PC-9 (cell line): ENCODE data around the gene HIF1AN. TPM values are rescaled to one million over a fixed set of nuclear protein-coding genes. Genes with fewer than 3 reads are reported as not detected.

Experiments used
- BruUV-seq: library from RNA; stranded (reverse); fragments of 400-500 nt; replicated peaks from 2 replicates; lab custom pipeline; 2021; lab: Mats Ljungman, UMichigan
- CTCF ChIA-PET: fragments of 300-600 bp; sonication (Branson Sonifier 250); formaldehyde crosslinking; loops from one replicate; lab custom pipeline; 2022; ENCODE audit warnings: antibody characterized with exemption; lab: Charles Lee
- POLR2A ChIA-PET: fragments of 300-600 bp; sonication (Branson Sonifier 250); formaldehyde crosslinking; loops from one replicate; lab custom pipeline; 2022; ENCODE audit warnings: antibody characterized with exemption; ENCODE audit not compliant: unreplicated experiment; lab: Charles Lee
- DNase-seq, 2 experiments: peaks; one replicate each; pipeline versions ENCODE4 v3.0.0 to v3.0.0-alpha.2; 2015 to 2022; ENCODE audit warnings: mixed read lengths in 1 of 2
- H2AFZ ChIP-seq: fragments of 200-600 bp; sonication (generic); 2 replicates; pipeline ENCODE4 v1.8.1; 2017; ENCODE audit warnings: antibody characterized with exemption
- H3F3A ChIP-seq: fragments of 200-600 bp; sonication (generic); 2 replicates; pipeline ENCODE4 v1.8.1; 2017; ENCODE audit warnings: antibody characterized with exemption, mild to moderate bottlenecking, low read depth; ENCODE audit not compliant: insufficient read depth
- H3K27ac ChIP-seq: fragments of 200-600 bp; sonication (generic); 2 replicates; pipeline ENCODE4 v1.6.1; 2016; ENCODE audit warnings: mixed run types
- H3K27me3 ChIP-seq: fragments of 200-600 bp; sonication (generic); 2 replicates; pipeline ENCODE4 v1.6.1; 2016; ENCODE audit warnings: low read depth, mixed run types; ENCODE audit not compliant: insufficient read depth
- H3K36me3 ChIP-seq: fragments of 200-600 bp; sonication (generic); 2 replicates; pipeline ENCODE4 v1.6.1; 2016; ENCODE audit warnings: low read depth, mixed run types
- H3K4me1 ChIP-seq: fragments of 200-600 bp; sonication (generic); replicated peaks from 2 replicates; pipeline ENCODE4 v1.6.1; 2016; ENCODE audit warnings: mixed run types; ENCODE audit not compliant: insufficient read depth
- H3K4me2 ChIP-seq: fragments of 200-600 bp; sonication (generic); 2 replicates; pipeline ENCODE4 v1.6.1; 2017; ENCODE audit warnings: mixed run types
- H3K4me3 ChIP-seq: fragments of 200-600 bp; sonication (generic); 2 replicates; pipeline ENCODE4 v1.6.1; 2016; ENCODE audit warnings: mixed run types
- H3K79me2 ChIP-seq: fragments of 200-600 bp; sonication (generic); 2 replicates; pipeline ENCODE4 v1.6.1; 2017; ENCODE audit warnings: low read depth, mixed run types
- H3K9me2 ChIP-seq: fragments of 200-600 bp; sonication (generic); 2 replicates; pipeline ENCODE4 v1.8.1; 2017; ENCODE audit warnings: mild to moderate bottlenecking; ENCODE audit not compliant: insufficient read depth
- H3K9me3 ChIP-seq: fragments of 200-600 bp; sonication (generic); 2 replicates; pipeline ENCODE4 v1.8.1; 2016; ENCODE audit warnings: low read depth; ENCODE audit not compliant: insufficient read depth
- H4K20me1 ChIP-seq: fragments of 200-600 bp; sonication (generic); 2 replicates; pipeline ENCODE4 v1.8.1; 2017; ENCODE audit not compliant: insufficient read depth
- CTCF ChIP-seq: fragments of 200-600 bp; sonication (generic); conservative IDR thresholded peaks from 2 replicates; pipeline ENCODE4 v1.6.1; 2017; ENCODE audit warnings: mixed run types, antibody characterized with exemption, mild to moderate bottlenecking, moderate library complexity
- EZH2 ChIP-seq: fragments of 200-600 bp; sonication (generic); IDR thresholded peaks from 2 replicates; pipeline ENCODE4 v1.8.0; 2017; ENCODE audit warnings: antibody characterized with exemption, low read depth
- intact Hi-C: fragments of 100-400 bp; cut with micrococcal nuclease; formaldehyde crosslinking; loops from one replicate; pipeline ENCODE4 v1.10.0; 2022; ENCODE audit not compliant: unreplicated experiment
- total RNA-seq: library from RNA; stranded (reverse); gene quantifications from 2 replicates; pipeline ENCODE4 v1.2.3, GENCODE V29; 2021

The HIF1AN gene
- total RNA-seq, 1 experiment from 2014 or later, result 42.0 TPM

DNA sequence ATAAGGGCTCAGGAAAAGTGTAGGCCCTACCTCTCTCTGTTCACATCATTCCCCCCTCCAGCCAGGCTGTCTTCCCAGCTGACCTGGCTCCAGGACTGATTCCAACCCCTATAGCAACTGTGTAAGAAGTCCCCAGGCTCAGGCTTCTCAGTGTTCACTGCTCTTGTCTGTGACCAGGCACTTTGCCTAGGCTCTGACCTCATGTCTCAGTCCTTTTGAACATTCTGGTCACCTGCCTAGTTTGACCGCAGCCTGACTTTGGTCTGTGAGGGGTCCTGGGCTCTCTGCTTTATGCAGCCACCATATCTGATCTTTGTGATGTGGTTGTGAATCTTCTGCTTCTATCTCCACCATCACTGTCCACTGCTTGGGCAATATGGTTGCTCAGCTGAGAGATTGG is 24.5 kb downstream of the HIF1AN start:
- H2AFZ ChIP-seq, result no peak overlapping the region

GRCh38 chr10:100561005-100561404 is 25.3 kb downstream of the HIF1AN start:
- Histone ChIP-seq H2AFZ (no peak overlapping the region), H3F3A (no peaks in the 10 kb centered on the region), H3K79me2 (no peaks in the 10 kb centered on the region), H3K9me2 (no peaks in the 10 kb centered on the region), H3K4me1 (no peaks in the 10 kb centered on the region), H3K4me3 (no peak overlapping the region), H3K4me2 (no peak overlapping the region), H3K27me3 (peaks cover 10% of the 10 kb centered on the region; the same call in 1 of the 2 replicates), H4K20me1 (no peaks in the 10 kb centered on the region), H3K36me3 (no peaks in the 10 kb centered on the region), H3K27ac (no peak overlapping the region), H3K9me3 (no peaks in the 10 kb centered on the region)
- BruUV-seq, result no TSS peak
- TF ChIP-seq CTCF (no peak), EZH2 (no peak)
- ChIA-PET POLR2A (no interaction called here), CTCF (no interaction called here)
- intact Hi-C loops, result loop anchor here (5.0 kb wide), 2 partner anchors 181 to 451 kb away; no protein-coding TSS in a partner anchor
- no peak for DNase-seq

More for the DNA sequence above, 24.5 kb downstream of the HIF1AN start:
- Histone ChIP-seq H3K4me3 (no peak overlapping the region), H3F3A (no peaks in the 10 kb centered on the region), H3K36me3 (no peaks in the 10 kb centered on the region), H3K27ac (no peak overlapping the region), H3K9me2 (no peaks in the 10 kb centered on the region), H3K27me3 (peaks cover 8% of the 10 kb centered on the region; the same call in 1 of the 2 replicates), H3K79me2 (no peaks in the 10 kb centered on the region), H3K9me3 (no peaks in the 10 kb centered on the region), H3K4me1 (no peaks in the 10 kb centered on the region), H4K20me1 (no peaks in the 10 kb centered on the region), H3K4me2 (no peak overlapping the region)
- CTCF ChIA-PET, result no interaction called here
- POLR2A ChIA-PET, result no interaction called here
- intact Hi-C loops, result loop anchor here (5.0 kb wide), 2 partner anchors 182 to 452 kb away; no protein-coding TSS in a partner anchor
- no peak for DNase-seq
- BruUV-seq, result no TSS peak
- TF ChIP-seq CTCF (no peak), EZH2 (no peak)

DNA sequence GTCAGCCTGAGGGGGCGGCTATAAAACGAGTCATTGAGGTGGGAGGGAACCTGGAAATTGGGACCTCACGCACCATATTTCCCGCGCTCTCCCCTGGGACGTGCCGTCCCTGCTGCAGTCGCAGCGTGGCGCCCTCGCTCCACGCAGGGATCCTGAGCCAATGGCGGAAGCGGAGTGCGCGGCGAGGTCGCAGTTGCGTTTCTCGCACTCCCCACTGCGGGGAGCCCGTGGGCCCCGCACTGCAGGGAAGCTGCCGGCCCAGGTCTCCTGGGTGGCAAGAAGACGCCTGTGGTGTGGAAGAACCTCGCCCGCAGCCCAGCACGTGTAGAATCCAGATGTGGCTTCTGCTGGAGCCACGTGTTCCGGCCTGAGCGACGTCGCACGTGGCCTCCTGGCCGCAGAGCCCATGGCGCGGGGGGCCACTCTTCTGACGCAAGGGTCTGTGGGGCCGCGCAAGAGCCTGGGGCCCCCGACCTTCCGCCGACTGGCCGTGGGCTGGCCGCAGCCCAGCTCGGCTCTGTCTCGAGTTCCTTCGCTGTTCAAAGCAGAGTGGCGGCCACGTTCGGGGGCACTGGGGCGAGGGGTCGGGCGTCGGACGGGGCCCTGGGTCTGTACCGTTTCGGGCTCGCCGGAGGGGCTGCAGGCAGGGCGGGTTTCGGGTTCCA is 26.4 kb downstream of the HIF1AN start:
- ChIA-PET POLR2A (no interaction called here), CTCF (interaction anchor here (0.6 to 1.0 kb wide), 2 partner anchors 310 to 317 kb away, joined by 4 to 5 read pairs; no protein-coding TSS in a partner anchor)
- TF ChIP-seq CTCF, result peak; percentile 64
- TF ChIP-seq EZH2, result no peak
- H3K9me3 ChIP-seq, result no peaks in the 10 kb centered on the region
- H4K20me1 ChIP-seq, result no peaks in the 10 kb centered on the region
- no peak overlapping the region for H3K4me3 ChIP-seq
- peaks cover 16% of the 10 kb centered on the region; the same call in 1 of the 2 replicates for H3K27me3 ChIP-seq
- H3K4me2 ChIP-seq, result no peak overlapping the region
- no TSS peak for BruUV-seq
- H3K36me3 ChIP-seq, result no peaks in the 10 kb centered on the region
- intact Hi-C loops, result loop anchor here (1.0 to 5.0 kb wide), 3 partner anchors 180 to 450 kb away; no protein-coding TSS in a partner anchor
- H3K27ac ChIP-seq, result no peak overlapping the region
- H2AFZ ChIP-seq, result no peak overlapping the region
- no peaks in the 10 kb centered on the region for H3F3A ChIP-seq
- peak in 1 of 2 experiments; percentile 63 for DNase-seq
- no peaks in the 10 kb centered on the region for H3K4me1 ChIP-seq
- H3K9me2 ChIP-seq, result no peaks in the 10 kb centered on the region
- no peaks in the 10 kb centered on the region for H3K79me2 ChIP-seq
